K562 (cell line): ENCODE data around the gene TCF4. TPM values are rescaled to one million over a fixed set of nuclear protein-coding genes. Genes with fewer than 3 reads are reported as not detected.

Experiments
- ATAC-seq: fragments of 200-7000 bp; cut with Tn5 transposase; 3 replicates; pipeline ENCODE4 v1.9.1; 2020; ENCODE audit warnings: moderate library complexity
- BruUV-seq: library from RNA; stranded (reverse); fragments of 400-500 nt; replicated peaks from 2 replicates; lab custom pipeline; 2021; lab: Mats Ljungman, UMichigan
- CTCF ChIA-PET: fragments of 300-600 bp; formaldehyde crosslinking; extraction: SDS; loops from one replicate; lab custom pipeline; 2021; ENCODE audit warnings: low intra/inter-chr PET ratio; lab: Yijun Ruan, JAX
- POLR2A ChIA-PET: fragments of 300-600, 350-650 bp; sonication (Branson Sonifier 250); formaldehyde crosslinking; extraction: SDS; loops from one replicate; lab custom pipeline; 2021; ENCODE audit warnings: antibody characterized with exemption, inconsistent platforms; lab: Yijun Ruan, JAX
- DNase-seq, 4 experiments: peaks; one replicate each; pipeline versions ENCODE4 v3.0.0 to v3.0.0-alpha.2; 2011 to 2018; ENCODE audit warnings: low spot score in 3 of 4, mixed read lengths in 3 of 4; ENCODE audit errors: extremely low read depth in 1 of 4
- FAIRE-seq: peaks from 2 replicates; lab custom pipeline; 2011; peaks lifted over from hg19 to GRCh38; lab: Jason Lieb, UNC
- H2AFZ ChIP-seq: 2 replicates; pipeline ENCODE4 v1.6.0; 2011; ENCODE audit warnings: low read depth, low read length, control low read depth, inconsistent platforms
- H3K27ac ChIP-seq: fragments of 200-600 bp; 3 replicates; pipeline ENCODE4 v1.8.0; 2011; ENCODE audit warnings: low read depth, mild to moderate bottlenecking, control low read depth, inconsistent platforms, low read length, moderate library complexity, mixed read lengths; ENCODE audit errors: extremely low read depth
- H3K27me3 ChIP-seq, 2 experiments: fragments of 300-600 bp in 1 of 2; 2 replicates in 1 of 2; 3 replicates in 1 of 2; pipeline versions ENCODE4 v1.6.0 to v1.8.0; 2011; ENCODE audit warnings: inconsistent platforms in 2 of 2, low read length in 2 of 2, mild to moderate bottlenecking in 1 of 2, mixed read lengths in 1 of 2, moderate library complexity in 1 of 2; ENCODE audit not compliant: control insufficient read depth in 2 of 2, insufficient read depth in 2 of 2
- H3K36me3 ChIP-seq: fragments of 300-600 bp; 3 replicates; pipeline ENCODE4 v1.8.0; 2011; ENCODE audit warnings: mild to moderate bottlenecking, low read length, inconsistent platforms; ENCODE audit not compliant: control insufficient read depth, insufficient read depth
- H3K4me1 ChIP-seq, 2 experiments: fragments of 200-600 bp in 1 of 2; replicated peaks in 1 of 2; 2 replicates in 1 of 2; 3 replicates in 1 of 2; pipeline versions ENCODE4 v1.5.1 to v1.8.0; 2011; ENCODE audit warnings: inconsistent platforms in 2 of 2, low read length in 2 of 2, mild to moderate bottlenecking in 1 of 2, mixed read lengths in 1 of 2, moderate library complexity in 1 of 2; ENCODE audit not compliant: control insufficient read depth in 2 of 2, insufficient read depth in 2 of 2
- H3K4me2 ChIP-seq: 2 replicates; pipeline ENCODE4 v1.6.1; 2011; ENCODE audit warnings: low read length, control low read depth, inconsistent platforms, mixed read lengths; ENCODE audit not compliant: insufficient read depth
- H3K4me3 ChIP-seq: fragments of 200-600 bp; sonication (generic), shearing (Covaris generic); 2 replicates; pipeline ENCODE4 v1.5.1; 2016; ENCODE audit warnings: control low read depth, inconsistent platforms
- H3K79me2 ChIP-seq: fragments of 200-600 bp; 3 replicates; pipeline ENCODE4 v1.8.0; 2011; ENCODE audit warnings: low read length, inconsistent platforms; ENCODE audit not compliant: control insufficient read depth, insufficient read depth
- H3K9ac ChIP-seq, 2 experiments: 2 replicates each; pipeline versions ENCODE4 v1.6.0 to v1.6.1; 2011; ENCODE audit warnings: low read depth in 2 of 2, low read length in 2 of 2, control low read depth in 1 of 2, inconsistent platforms in 1 of 2, mild to moderate bottlenecking in 1 of 2, mixed read lengths in 1 of 2; ENCODE audit not compliant: insufficient read depth in 1 of 2
- H3K9me1 ChIP-seq: one replicate; pipeline ENCODE4 v1.6.0; 2011; ENCODE audit warnings: inconsistent platforms, mild to moderate bottlenecking, low read length, moderate library complexity; ENCODE audit not compliant: control insufficient read depth, insufficient read depth
- H3K9me3 ChIP-seq: replicated peaks from 2 replicates; pipeline ENCODE4 v1.5.1; 2011; ENCODE audit warnings: low read depth, low read length, inconsistent platforms; ENCODE audit not compliant: control insufficient read depth, insufficient read depth
- H4K20me1 ChIP-seq: replicated peaks from 2 replicates; pipeline ENCODE4 v1.6.1; 2011; ENCODE audit warnings: low read length, inconsistent platforms, mixed read lengths; ENCODE audit not compliant: control insufficient read depth, insufficient read depth
- C11orf30 ChIP-seq: fragments of 450-650 bp; IDR thresholded peaks from 2 replicates; pipeline ENCODE4 v1.6.1; 2016; ENCODE audit warnings: low read depth, mild to moderate bottlenecking
- EZH2 ChIP-seq: IDR thresholded peaks from 2 replicates; pipeline ENCODE4 v1.6.1; 2012; ENCODE audit warnings: low read depth, mild to moderate bottlenecking, inconsistent platforms, low read length, borderline replicate concordance
- FOXA1 ChIP-seq: fragments of 450-650 bp; IDR thresholded peaks from 2 replicates; pipeline ENCODE4 v1.6.1; 2016; ENCODE audit warnings: mild to moderate bottlenecking, borderline replicate concordance
- HINFP ChIP-seq: fragments of 450-650 bp; conservative IDR thresholded peaks from 2 replicates; pipeline ENCODE4 v1.6.1; 2016; ENCODE audit warnings: missing genetic modification characterization, low read depth, mild to moderate bottlenecking, control low read depth, missing compliant biosample characterization
- MAX ChIP-seq: sonication (generic); formaldehyde crosslinking; IDR thresholded peaks from 2 replicates; pipeline ENCODE4 v1.9.0; 2022; ENCODE audit warnings: mild to moderate bottlenecking, missing genetic modification reagents
- MCM3 ChIP-seq: fragments of 450-650 bp; IDR thresholded peaks from 2 replicates; pipeline ENCODE4 v1.6.1; 2016
- MYBL2 ChIP-seq, 2 experiments: fragments of 450-650 bp in 1 of 2; sonication (generic) in 1 of 2; formaldehyde crosslinking in 1 of 2; IDR thresholded peaks; 2 replicates each; pipeline versions ENCODE4 v1.6.1 to v1.8.1; 2017 to 2022; ENCODE audit warnings: borderline replicate concordance in 1 of 2, inconsistent platforms in 1 of 2, low read depth in 1 of 2, mild to moderate bottlenecking in 1 of 2, missing genetic modification reagents in 1 of 2, moderate library complexity in 1 of 2
- SAFB ChIP-seq: fragments of 200-400 bp; formaldehyde crosslinking; IDR thresholded peaks from 2 replicates; pipeline ENCODE4 v1.6.1; 2017; ENCODE audit warnings: low read depth, low read length, borderline replicate concordance
- SNAPC5 ChIP-seq: fragments of 250-450 bp; sonication (Bioruptor Pico); IDR thresholded peaks from 2 replicates; pipeline ENCODE4 v1.8.0; 2021; ENCODE audit warnings: moderate library complexity, mild to moderate bottlenecking, inconsistent platforms
- SRSF9 ChIP-seq: fragments of 200-400 bp; formaldehyde crosslinking; IDR thresholded peaks from 2 replicates; pipeline ENCODE4 v1.6.1; 2017; ENCODE audit warnings: low read depth, low read length, borderline replicate concordance
- TAF9B ChIP-seq: fragments of 450-650 bp; IDR thresholded peaks from 2 replicates; pipeline ENCODE4 v1.6.1; 2018; ENCODE audit warnings: mild to moderate bottlenecking; ENCODE audit not compliant: partially characterized antibody
- whole genome bisulfite sequencing: fragments of 100-300 bp; shearing (Covaris generic); methylation state at CpG from one replicate; pipeline ENCODE4 v1.1.6; 2016; ENCODE audit warnings: low coverage, mixed read lengths; ENCODE audit not compliant: insufficient coverage; ENCODE audit errors: missing lambda C conversion rate; 5-methylcytosine and 5-hydroxymethylcytosine counted together
- in situ Hi-C: fragments of 300-500 bp; cut with MboI; formaldehyde crosslinking; loops from 4 replicates; pipeline ENCODE4 v1.15.0; 2018; ENCODE audit warnings: inconsistent platforms, mixed read lengths
- intact Hi-C: fragments of 100-400 bp; cut with micrococcal nuclease; formaldehyde crosslinking; loops from 2 replicates; pipeline ENCODE4 v1.14.2; 2022
- polyA plus RNA-seq, 8 experiments: library from polyadenylated mRNA; depleted of rRNA in 4 of 8; stranded (reverse) in 5 of 8; unstranded in 3 of 8; fragments of >200 nt; fragmentation: Nextera tagmentation in 2 of 8; fragmentation: Illumina TruSeq in 1 of 8; extraction: Ambion mirVana in 2 of 8; extraction: Trizol in 1 of 8; gene quantifications; 2 replicates each; pipeline versions ENCODE4 v1.2.1 to v1.2.3, GENCODE V29; 2011 to 2014; ENCODE audit warnings: inconsistent platforms in 1 of 8, missing spikeins in 1 of 8
- total RNA-seq, 7 experiments: library from RNA; depleted of rRNA in 6 of 7; stranded (reverse); fragments of >200 nt in 6 of 7; fragmentation: Illumina TruSeq in 2 of 7; extraction: Trizol in 2 of 7; gene quantifications; 2 replicates each; pipeline versions ENCODE4 v1.2.1 to v1.2.3, GENCODE V29; 2011 to 2021; ENCODE audit warnings: low replicate concordance in 1 of 7

Gene TCF4
- total and polyA plus RNA-seq, 9 of the 15 experiments (the other 6 are each of a cell fraction or from before 2014, with no cell fraction given), result 4.8 to 24.7 (median 15.2) TPM

GRCh38 chr18:55494441-55494840 lies 93.6 kb downstream of the TCF4 start:
- Histone ChIP-seq H3K4me1 (peaks cover 0 to 3% of the 10 kb centered on the region in 2 experiments; a peak in 2 of 5 replicates), H3K4me3 (no peak overlapping the region), H3K4me2 (no peak overlapping the region), H4K20me1 (no peaks in the 10 kb centered on the region; the same call in 1 of the 2 replicates), H3K9me3 (no peaks in the 10 kb centered on the region), H3K9me1 (no peaks in the 10 kb centered on the region), H3K27ac (no peak overlapping the region), H2AFZ (no peak overlapping the region), H3K79me2 (no peaks in the 10 kb centered on the region; the same call in 2 of the 3 replicates), H3K9ac (no peak overlapping the region), H3K36me3 (no peaks in the 10 kb centered on the region), H3K27me3 (no peaks in the 10 kb centered on the region)
- no TSS peak for BruUV-seq
- intact Hi-C loops, result no loop called here
- ATAC-seq (no peak), DNase-seq (no peak), FAIRE-seq (no peak)
- CTCF ChIA-PET, result interaction anchor here (0.7 kb wide), 1 partner anchor 82 kb away, joined by 5 read pairs; no protein-coding TSS in a partner anchor
- in situ Hi-C loops, result no loop called here
- POLR2A ChIA-PET, result no interaction called here
- 85% methylated on average over 1 of the region's 1 CpG for WGBS
- no peak for TF ChIP-seq EZH2
- no peak for TF ChIP-seq SRSF9
- no peak for TF ChIP-seq SAFB
- no peak for TF ChIP-seq MAX (CRISPR knock-in tag)
- no peak for TF ChIP-seq C11orf30
- no peak for TF ChIP-seq MYBL2 (IDR thresholded peaks at IDR 0.05; ENCODE audit: low read depth)
- no peak for TF ChIP-seq MYBL2 (CRISPR knock-in tag; IDR thresholded peaks at IDR 0.05; ENCODE audit: borderline replicate concordance)
- TF ChIP-seq SNAPC5 (CRISPR knock-in tag), result no peak
- TF ChIP-seq MCM3, result no peak
- TF ChIP-seq TAF9B, result no peak
- TF ChIP-seq FOXA1, result no peak
- no peak for TF ChIP-seq HINFP
